Urothelium cell line (cell line): Measurements from ENCODE around the gene CLCN1.

Experiments
- DNase-seq: peaks from one replicate; pipeline ENCODE4 v3.0.0; 2011; ENCODE audit warnings: low spot score, mixed read lengths
- FAIRE-seq: peaks from 2 replicates; lab custom pipeline; 2011; peaks lifted over from hg19 to GRCh38; lab: Jason Lieb, UNC

CLCN1 gene

GRCh38 chr7:143290293-143290692 lies 25.6 kb upstream of the CLCN1 start:
- FAIRE-seq, result no peak
- no peak for DNase-seq

GRCh38 chr7:143292876-143293275 lies 23.0 kb upstream of the CLCN1 start:
- DNase-seq (no peak), FAIRE-seq (no peak)

GRCh38 chr7:143295870-143296269 lies 20.0 kb upstream of the CLCN1 start:
- no peak for DNase-seq
- no peak for FAIRE-seq

GRCh38 chr7:143296686-143297085 lies 19.2 kb upstream of the CLCN1 start:
- DNase-seq (no peak), FAIRE-seq (no peak)

GRCh38 chr7:143299346-143299745 lies 16.6 kb upstream of the CLCN1 start:
- DNase-seq, result no peak
- no peak for FAIRE-seq

DNA sequence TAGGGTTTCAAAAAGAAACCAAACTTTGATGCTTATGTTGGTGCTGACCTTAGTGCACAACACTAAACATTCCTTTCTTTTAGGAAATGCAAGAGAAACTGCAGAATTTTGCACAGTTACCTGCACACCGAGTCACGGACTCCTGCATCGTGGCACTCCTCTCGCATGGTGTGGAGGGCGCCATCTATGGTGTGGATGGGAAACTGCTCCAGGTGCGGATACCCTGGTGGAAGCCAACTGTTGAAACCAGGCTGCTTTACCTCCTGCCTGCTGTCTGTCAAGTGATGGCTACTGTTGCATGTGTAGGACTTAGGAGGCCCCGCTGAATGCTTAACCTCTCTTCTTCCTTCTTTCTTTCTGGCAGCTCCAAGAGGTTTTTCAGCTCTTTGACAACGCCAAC lies 16.1 kb upstream of the CLCN1 start:
- DNase-seq (no peak), FAIRE-seq (no peak)

- no peak for FAIRE-seq
- no peak for DNase-seq
These were observed 14.7 kb upstream of the CLCN1 start for GRCh38 chr7:143300959-143301935.

GRCh38 chr7:143303733-143304132 lies 12.2 kb upstream of the CLCN1 start:
- FAIRE-seq (no peak), DNase-seq (no peak)

- FAIRE-seq, result no peak
- no peak for DNase-seq
These were observed 11.0 kb upstream of the CLCN1 start for GRCh38 chr7:143304938-143305337.

GRCh38 chr7:143305423-143306070 lies 10.4 kb upstream of the CLCN1 start:
- peak; percentile 40 for DNase-seq

GRCh38 chr7:143308632-143309031 lies 7.3 kb upstream of the CLCN1 start:
- FAIRE-seq, result no peak
- no peak for DNase-seq

More at GRCh38 chr7:143305423-143306070, 10.4 kb upstream of the CLCN1 start:
- FAIRE-seq, result no peak

DNA sequence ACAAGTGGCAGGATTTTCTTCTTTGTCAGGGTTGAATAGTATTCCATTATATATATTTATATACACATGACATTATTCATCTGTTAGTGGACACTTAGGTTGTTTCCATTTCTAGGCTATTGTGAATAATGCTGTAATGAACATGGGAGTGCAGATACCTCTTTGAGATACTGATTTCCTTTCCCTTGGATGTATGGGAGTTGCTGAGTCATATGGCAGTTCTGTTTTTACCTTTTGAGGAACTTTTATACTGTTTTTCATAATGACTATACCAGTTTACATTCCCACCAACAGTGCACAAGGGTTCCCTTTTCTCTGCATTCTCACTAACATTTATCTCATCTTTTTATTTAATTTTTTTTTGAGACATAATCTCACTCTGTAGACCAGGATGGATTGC lies 1.8 kb upstream of the CLCN1 start:
- DNase-seq, result no peak
- no peak for FAIRE-seq

DNA sequence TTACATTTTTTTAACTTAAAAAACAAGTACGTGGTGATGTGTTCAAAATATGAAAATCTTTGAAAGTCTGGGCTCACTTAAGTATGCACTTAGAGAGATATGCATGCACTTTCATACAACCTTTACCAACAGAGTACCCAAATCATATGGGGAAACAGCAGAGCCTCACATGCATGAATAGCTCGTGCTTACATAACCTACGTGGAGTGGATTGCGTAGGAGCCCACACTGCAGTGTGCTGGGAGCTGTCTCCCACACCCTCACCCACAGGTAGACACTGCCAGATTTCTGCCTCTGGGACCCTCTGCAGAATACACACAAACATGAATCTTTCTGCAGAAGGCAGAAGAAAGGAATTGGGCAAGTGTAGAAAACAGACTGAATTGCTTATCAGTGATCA lies 581 bp downstream of the CLCN1 start:
- DNase-seq, result no peak
- no peak for FAIRE-seq

GRCh38 chr7:143318661-143319060 lies 2.8 kb downstream of the CLCN1 start:
- FAIRE-seq (no peak), DNase-seq (no peak)

DNA sequence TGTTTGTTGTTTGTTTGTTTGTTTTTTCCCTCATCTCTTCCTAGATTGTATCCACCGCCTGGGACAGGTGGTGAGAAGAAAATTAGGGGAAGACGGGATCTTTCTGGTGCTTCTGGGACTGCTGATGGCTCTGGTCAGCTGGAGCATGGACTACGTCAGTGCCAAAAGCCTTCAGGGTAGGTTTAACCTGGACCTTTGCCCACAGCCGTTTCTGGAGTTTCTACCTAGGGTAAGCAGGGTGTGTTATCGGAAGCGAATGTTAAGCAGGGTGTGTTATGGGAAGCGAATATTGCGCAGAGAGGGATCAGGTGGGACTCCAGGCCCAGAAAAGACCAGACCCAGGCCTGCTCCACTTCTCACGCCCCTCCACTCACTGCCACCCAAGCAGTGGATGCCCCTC lies 4.7 kb downstream of the CLCN1 start:
- no peak for FAIRE-seq
- no peak for DNase-seq

DNA sequence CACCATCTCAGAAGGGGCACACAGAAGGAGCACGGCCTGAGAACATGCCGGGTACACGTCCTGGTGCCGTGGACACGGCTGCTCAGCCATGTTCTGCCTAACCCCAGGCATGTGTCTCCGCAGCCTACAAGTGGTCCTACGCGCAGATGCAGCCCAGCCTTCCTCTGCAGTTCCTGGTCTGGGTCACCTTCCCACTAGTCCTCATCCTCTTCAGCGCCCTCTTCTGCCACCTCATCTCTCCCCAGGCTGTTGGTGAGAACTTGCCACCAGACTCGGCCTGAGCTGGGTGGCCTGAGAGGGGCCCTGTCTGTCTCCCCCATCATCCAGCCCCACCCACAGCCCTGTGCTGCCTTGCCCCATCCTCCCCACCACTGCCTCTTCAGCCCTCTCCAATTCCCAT lies 5.3 kb downstream of the CLCN1 start:
- FAIRE-seq (no peak), DNase-seq (no peak)

DNA sequence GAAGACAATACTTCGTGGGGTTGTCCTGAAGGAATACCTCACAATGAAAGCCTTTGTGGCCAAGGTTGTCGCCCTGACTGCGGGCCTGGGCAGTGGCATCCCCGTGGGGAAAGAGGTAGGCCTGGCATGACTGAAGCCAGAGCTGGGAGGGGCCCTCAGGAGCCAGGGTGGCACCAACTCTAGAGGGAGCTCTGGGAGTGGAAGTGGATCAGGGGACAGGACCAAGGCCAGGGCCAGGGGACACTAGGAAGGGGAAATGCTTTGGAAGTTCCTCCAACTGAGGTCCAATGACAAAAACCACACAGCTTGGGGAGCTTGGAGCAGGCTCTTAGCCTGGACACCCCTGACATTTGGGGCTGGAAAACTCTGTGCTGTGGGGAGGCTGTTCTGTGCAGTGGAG lies 5.8 kb downstream of the CLCN1 start:
- DNase-seq (no peak), FAIRE-seq (no peak)

DNA sequence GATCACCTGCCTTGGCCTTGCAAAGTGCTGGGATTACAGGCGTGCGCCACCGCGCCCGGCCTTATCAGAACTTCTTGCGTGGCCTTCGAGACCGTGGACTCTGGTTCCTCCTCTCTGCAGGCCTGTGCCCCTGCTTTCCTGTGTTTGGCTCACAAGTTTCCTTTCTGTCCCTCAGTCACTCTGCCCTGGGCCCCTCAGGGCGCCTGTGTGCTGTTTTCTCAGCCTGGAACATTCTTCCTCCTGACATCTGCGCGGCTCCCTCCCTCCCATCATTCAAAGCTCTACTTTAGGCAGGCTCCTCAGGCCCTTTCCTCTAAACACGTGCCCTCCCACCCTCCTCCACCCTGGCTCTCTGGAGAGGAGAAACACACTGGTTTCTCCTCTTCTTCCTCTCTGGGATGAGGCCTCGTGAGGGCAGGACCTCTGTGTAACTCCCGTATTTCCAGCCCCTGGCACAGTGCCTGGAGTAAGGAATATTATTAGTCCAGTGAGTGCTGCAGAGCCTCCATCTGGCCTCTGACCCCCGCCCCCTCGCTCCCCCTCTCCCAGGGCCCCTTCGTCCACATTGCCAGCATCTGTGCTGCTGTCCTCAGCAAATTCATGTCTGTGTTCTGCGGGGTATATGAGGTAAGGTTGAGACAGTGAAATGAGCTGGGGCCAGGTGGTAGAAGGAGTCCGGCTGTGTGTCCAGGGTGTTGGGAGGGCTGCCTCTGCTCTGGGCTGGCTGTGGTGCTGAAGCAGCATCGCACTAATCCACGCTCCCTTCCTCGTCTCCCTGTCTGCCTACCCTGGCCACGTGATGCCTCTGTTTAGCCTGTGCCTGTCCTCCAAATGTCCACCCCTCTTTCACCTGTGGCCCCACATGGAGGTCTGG lies 7.1 kb downstream of the CLCN1 start:
- DNase-seq (no peak), FAIRE-seq (no peak)

GRCh38 chr7:143323653-143324052 lies 7.7 kb downstream of the CLCN1 start:
- FAIRE-seq, result no peak
- DNase-seq, result no peak

DNA sequence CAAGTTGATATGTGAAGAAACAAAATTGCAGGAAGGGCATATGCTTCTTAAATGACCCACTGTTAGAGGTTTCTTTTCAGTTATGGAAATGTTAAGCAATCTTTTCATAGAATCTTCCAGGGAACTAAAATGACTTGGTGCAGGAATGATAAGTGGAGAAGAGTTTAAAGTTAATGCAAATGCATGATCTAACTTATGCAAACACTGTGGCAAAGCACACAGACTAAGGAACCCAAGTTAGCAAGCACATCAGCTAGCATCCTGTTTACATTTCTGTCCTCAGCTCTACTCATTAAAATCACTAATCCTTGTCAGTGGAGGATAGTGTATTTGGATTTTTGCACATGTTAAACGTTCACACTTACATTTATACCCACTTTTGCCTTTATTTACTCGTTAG lies 9.3 kb downstream of the CLCN1 start:
- DNase-seq, result no peak
- FAIRE-seq, result no peak

- DNase-seq (no peak), FAIRE-seq (no peak)
These were observed 12.0 kb downstream of the CLCN1 start for GRCh38 chr7:143327903-143328302.
